ENCODE data around the gene ANKH.

The ANKH gene

DNA sequence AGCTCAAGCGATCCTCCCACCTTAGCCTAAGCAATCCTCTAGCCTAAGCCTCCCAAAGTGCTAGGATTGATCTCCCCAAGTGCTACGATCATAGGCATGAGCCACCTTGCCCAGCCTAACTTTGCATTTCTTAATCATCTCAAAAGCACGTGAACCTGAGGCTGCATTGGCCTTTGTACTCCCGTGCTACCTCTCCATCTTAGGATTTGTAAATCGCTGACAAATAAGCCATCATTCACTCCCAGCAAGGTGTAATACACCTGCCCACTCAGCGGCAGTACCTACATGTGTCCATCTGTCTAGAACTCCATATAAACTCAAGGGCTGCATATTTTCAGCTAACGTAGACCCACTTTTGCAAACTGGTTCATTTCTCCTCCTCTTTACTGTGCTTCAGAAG is 2.8 kb downstream of the ANKH start:
- no peaks in the 10 kb centered on the region for H3K9me2 ChIP-seq (replicated peaks; ENCODE audit: control insufficient read depth, low read length)
- H3F3A ChIP-seq (ENCODE audit: control insufficient read depth, insufficient read depth) = no peaks in the 10 kb centered on the region; the same call in 1 of the 2 replicates
- H3K27ac ChIP-seq (ENCODE audit: low read depth, low read length) = no peak overlapping the region
- peaks cover 22% of the 10 kb centered on the region for H3K4me1 ChIP-seq (ENCODE audit: control insufficient read depth, low read length)
- 0 out of 2 replicates have a peak overlapping the region, but pooled peaks have one; percentile 88 for H3K4me3 ChIP-seq (ENCODE audit: low read length)
- peaks cover 10% of the 10 kb centered on the region for H3K36me3 ChIP-seq (ENCODE audit: control insufficient read depth, low read length)
- TF ChIP-seq, protein P1, sequence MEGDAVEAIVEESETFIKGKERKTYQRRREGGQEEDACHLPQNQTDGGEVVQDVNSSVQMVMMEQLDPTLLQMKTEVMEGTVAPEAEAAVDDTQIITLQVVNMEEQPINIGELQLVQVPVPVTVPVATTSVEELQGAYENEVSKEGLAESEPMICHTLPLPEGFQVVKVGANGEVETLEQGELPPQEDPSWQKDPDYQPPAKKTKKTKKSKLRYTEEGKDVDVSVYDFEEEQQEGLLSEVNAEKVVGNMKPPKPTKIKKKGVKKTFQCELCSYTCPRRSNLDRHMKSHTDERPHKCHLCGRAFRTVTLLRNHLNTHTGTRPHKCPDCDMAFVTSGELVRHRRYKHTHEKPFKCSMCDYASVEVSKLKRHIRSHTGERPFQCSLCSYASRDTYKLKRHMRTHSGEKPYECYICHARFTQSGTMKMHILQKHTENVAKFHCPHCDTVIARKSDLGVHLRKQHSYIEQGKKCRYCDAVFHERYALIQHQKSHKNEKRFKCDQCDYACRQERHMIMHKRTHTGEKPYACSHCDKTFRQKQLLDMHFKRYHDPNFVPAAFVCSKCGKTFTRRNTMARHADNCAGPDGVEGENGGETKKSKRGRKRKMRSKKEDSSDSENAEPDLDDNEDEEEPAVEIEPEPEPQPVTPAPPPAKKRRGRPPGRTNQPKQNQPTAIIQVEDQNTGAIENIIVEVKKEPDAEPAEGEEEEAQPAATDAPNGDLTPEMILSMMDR (IDR thresholded peaks at IDR 0.05; ENCODE audit: low read depth, low read length, poor library complexity, severe bottlenecking) = no peak
- no peak for TF ChIP-seq EZH2phosphoT487 (IDR thresholded peaks at IDR 0.05; ENCODE audit: borderline replicate concordance, low read length)
- peaks cover 73% of the 10 kb centered on the region for H3K79me2 ChIP-seq (ENCODE audit: control insufficient read depth, low read length)
- H4K20me1 ChIP-seq (ENCODE audit: control insufficient read depth, insufficient read depth, low read depth, low read length) = peaks cover 14% of the 10 kb centered on the region
- H3K9me3 ChIP-seq (ENCODE audit: control insufficient read depth, insufficient read depth, low read length) = no peaks in the 10 kb centered on the region
- peak overlapping the region; percentile 82 for H3K4me2 ChIP-seq (ENCODE audit: low read length)
- H3K27me3 ChIP-seq (ENCODE audit: control insufficient read depth, low read length) = no peaks in the 10 kb centered on the region

DNA sequence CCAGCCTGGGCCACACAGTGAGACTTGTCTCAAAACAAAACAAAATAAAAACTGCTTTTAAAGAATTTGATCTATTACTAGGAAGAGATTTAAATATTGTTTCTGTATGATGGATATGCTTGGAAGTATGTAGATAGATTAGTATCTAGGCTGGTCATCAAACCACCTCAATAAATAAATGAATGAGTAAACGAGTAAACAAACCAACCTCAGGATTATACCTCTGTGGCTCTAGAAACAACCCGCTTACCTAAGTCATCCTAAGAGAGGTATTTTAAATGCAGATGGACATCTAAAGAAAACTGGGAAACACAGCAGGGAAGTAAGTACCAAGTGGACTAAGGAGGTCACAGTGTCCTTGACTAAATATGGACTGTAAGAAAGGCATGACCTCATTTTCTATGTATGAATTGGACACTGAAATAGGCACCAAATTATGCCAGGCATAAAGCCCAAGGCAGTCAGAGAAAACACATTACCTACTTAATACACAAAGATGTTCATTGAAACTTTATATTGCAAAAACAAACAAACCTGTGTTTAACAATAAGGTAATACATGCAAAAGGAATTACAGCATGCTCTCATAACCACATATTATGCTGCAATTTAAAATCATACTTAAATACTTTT is 7.3 kb downstream of the ANKH start:
- Histone ChIP-seq H3K27me3 (ENCODE audit: control insufficient read depth, low read length) (no peaks in the 10 kb centered on the region), H3K4me1 (ENCODE audit: control insufficient read depth, low read length) (peaks cover 7% of the 10 kb centered on the region), H3K9me2 (replicated peaks; ENCODE audit: control insufficient read depth, low read length) (no peaks in the 10 kb centered on the region), H3K4me2 (ENCODE audit: low read length) (no peak overlapping the region), H3K27ac (ENCODE audit: low read depth, low read length) (no peak overlapping the region), H3K4me3 (ENCODE audit: low read length) (no peak overlapping the region), H4K20me1 (ENCODE audit: control insufficient read depth, insufficient read depth, low read depth, low read length) (peaks cover 27% of the 10 kb centered on the region), H3K79me2 (ENCODE audit: control insufficient read depth, low read length) (peaks cover 95% of the 10 kb centered on the region), H3K36me3 (ENCODE audit: control insufficient read depth, low read length) (peaks cover 13% of the 10 kb centered on the region), H3F3A (ENCODE audit: control insufficient read depth, insufficient read depth) (no peaks in the 10 kb centered on the region), H3K9me3 (ENCODE audit: control insufficient read depth, insufficient read depth, low read length) (no peaks in the 10 kb centered on the region)
- no peak for TF ChIP-seq EZH2phosphoT487 (IDR thresholded peaks at IDR 0.05; ENCODE audit: borderline replicate concordance, low read length)
- TF ChIP-seq, protein P1 (IDR thresholded peaks at IDR 0.05; ENCODE audit: low read depth, low read length, poor library complexity, severe bottlenecking) = no peak

DNA sequence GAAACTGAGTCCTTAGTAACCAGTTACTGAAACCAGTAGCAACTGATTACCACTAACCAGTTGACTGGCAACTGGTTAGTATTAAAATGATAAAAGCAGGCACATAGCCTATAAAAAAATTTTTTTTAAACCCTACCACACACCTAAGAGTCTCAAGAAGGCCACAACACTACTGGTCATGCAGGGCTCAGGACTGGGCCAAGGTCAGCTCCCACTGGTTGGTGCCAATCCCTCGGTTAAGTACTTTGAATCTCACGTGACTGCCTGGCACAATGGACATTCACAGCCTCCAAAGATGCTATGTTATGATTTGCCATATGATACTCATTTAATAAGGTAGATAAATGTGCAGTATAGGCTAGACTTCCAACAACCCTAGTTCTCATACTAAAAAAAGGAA is 8.5 kb downstream of the ANKH start:
- Histone ChIP-seq H3K9me2 (replicated peaks; ENCODE audit: control insufficient read depth, low read length) (no peaks in the 10 kb centered on the region), H3K27ac (ENCODE audit: low read depth, low read length) (no peak overlapping the region), H3K4me3 (ENCODE audit: low read length) (no peak overlapping the region), H3K27me3 (ENCODE audit: control insufficient read depth, low read length) (no peaks in the 10 kb centered on the region), H3K9me3 (ENCODE audit: control insufficient read depth, insufficient read depth, low read length) (no peaks in the 10 kb centered on the region), H3F3A (ENCODE audit: control insufficient read depth, insufficient read depth) (no peaks in the 10 kb centered on the region), H3K4me2 (ENCODE audit: low read length) (no peak overlapping the region), H3K4me1 (ENCODE audit: control insufficient read depth, low read length) (no peaks in the 10 kb centered on the region), H3K36me3 (ENCODE audit: control insufficient read depth, low read length) (peaks cover 8% of the 10 kb centered on the region), H4K20me1 (ENCODE audit: control insufficient read depth, insufficient read depth, low read depth, low read length) (peaks cover 21% of the 10 kb centered on the region), H3K79me2 (ENCODE audit: control insufficient read depth, low read length) (peaks cover 91% of the 10 kb centered on the region)
- no peak for TF ChIP-seq EZH2phosphoT487 (IDR thresholded peaks at IDR 0.05; ENCODE audit: borderline replicate concordance, low read length)
- TF ChIP-seq, protein P1 (IDR thresholded peaks at IDR 0.05; ENCODE audit: low read depth, low read length, poor library complexity, severe bottlenecking) = no peak

All from DOHH2 (cell line).